ENCODE measurements around the gene RAPGEFL1. TPM values are rescaled to one million over a fixed set of nuclear protein-coding genes. Genes with fewer than 3 reads are reported as not detected.

The RAPGEFL1 gene, protein sequence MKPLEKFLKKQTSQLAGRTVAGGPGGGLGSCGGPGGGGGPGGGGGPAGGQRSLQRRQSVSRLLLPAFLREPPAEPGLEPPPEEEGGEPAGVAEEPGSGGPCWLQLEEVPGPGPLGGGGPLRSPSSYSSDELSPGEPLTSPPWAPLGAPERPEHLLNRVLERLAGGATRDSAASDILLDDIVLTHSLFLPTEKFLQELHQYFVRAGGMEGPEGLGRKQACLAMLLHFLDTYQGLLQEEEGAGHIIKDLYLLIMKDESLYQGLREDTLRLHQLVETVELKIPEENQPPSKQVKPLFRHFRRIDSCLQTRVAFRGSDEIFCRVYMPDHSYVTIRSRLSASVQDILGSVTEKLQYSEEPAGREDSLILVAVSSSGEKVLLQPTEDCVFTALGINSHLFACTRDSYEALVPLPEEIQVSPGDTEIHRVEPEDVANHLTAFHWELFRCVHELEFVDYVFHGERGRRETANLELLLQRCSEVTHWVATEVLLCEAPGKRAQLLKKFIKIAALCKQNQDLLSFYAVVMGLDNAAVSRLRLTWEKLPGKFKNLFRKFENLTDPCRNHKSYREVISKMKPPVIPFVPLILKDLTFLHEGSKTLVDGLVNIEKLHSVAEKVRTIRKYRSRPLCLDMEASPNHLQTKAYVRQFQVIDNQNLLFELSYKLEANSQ
- 1 to 10 TPM; 1.5 to 5.4 (median 2.9) TPM for total RNA-seq

DNA sequence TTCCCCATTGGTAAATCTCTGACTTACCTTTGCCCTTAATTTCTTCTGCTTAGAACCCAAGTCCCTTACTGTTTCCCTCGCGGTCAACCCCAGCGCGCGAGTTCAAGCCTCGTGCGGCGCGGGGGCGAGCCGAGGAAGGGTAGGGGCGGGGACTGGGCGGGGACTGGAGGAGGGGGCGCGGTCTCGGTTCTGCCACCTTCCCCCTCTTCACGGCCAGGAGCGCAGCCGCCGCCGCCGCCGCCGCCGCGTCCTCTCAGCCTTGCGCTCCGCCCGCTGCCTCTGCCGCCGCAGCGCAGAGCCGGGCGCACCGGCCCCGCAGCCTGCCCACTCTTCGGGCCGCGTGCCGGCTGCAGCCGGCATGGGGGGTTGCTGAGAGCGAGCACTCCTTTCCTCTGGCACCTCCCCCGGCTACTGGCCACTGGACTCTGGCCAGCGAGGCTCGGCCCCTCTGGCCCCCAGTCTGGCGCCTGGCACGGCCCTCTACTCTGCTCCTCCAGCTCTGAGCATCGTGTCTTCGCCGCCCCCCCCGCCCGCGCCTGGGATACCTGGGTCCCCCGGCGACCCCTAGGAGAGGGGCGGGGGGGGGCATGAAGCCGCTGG lies at the start of gene RAPGEFL1:
RAPGEFL1 (plus strand) TSS at position 196 of the 600 bp plus-strand sequence; CDS start at position 588, 392 bp downstream.
- Histone ChIP-seq H3K9me3 (no peaks in the 10 kb centered on the region), H3K4me3 (peak within 1 kb of the TSS; percentile 58 to 68 (median 61)), H3K27me3 (no peaks in the 10 kb centered on the region), H3K27ac (replicated peaks in 1 of 4) (peak within 1 kb of the TSS in 1 of 4 donors; percentile 40), H3K4me1 (peaks cover 16 to 25% (median 21%) of the 10 kb centered on the region in 4 donors), H3K36me3 (peaks cover 8 to 46% (median 31%) of the 10 kb centered on the region in 4 donors)
- DNase-seq (ENCODE audit: extremely low spot score), result peak; percentile 94
- WGBS, result 3% methylated on average over 16 of the region's 57 CpGs
- TF ChIP-seq EP300 (IDR thresholded peaks at IDR 0.05) (no peak), POLR2A (IDR thresholded peaks at IDR 0.05; ENCODE audit: low read depth) (no peak), POLR2AphosphoS5 (IDR thresholded peaks at IDR 0.05) (no peak)
- TF ChIP-seq, protein P1, sequence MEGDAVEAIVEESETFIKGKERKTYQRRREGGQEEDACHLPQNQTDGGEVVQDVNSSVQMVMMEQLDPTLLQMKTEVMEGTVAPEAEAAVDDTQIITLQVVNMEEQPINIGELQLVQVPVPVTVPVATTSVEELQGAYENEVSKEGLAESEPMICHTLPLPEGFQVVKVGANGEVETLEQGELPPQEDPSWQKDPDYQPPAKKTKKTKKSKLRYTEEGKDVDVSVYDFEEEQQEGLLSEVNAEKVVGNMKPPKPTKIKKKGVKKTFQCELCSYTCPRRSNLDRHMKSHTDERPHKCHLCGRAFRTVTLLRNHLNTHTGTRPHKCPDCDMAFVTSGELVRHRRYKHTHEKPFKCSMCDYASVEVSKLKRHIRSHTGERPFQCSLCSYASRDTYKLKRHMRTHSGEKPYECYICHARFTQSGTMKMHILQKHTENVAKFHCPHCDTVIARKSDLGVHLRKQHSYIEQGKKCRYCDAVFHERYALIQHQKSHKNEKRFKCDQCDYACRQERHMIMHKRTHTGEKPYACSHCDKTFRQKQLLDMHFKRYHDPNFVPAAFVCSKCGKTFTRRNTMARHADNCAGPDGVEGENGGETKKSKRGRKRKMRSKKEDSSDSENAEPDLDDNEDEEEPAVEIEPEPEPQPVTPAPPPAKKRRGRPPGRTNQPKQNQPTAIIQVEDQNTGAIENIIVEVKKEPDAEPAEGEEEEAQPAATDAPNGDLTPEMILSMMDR (IDR thresholded peaks at IDR 0.05), result no peak
- intact Hi-C loops (cut with DNase I), result no loop called here

DNA sequence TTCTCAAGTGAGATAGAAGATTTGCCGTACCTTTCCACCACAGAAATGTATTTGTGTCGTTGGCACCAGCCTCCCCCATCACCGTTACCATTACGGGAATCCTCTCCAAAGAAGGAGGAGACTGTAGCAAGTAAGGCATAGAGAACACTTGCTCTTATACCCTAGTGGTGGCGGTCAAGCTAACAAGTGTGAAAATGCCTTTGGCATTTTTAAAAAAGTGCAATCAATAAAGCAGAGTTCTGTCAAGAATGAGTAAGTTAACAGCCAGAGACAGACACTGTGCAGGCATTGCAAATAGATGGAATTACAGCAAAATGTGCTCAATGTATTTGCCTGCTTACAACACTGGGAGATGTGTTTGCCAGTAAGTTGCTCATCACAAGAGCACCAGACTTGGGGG lies 47.8 kb upstream of the RAPGEFL1 start:
- peaks cover 4 to 26% (median 19%) of the 10 kb centered on the region in 4 donors for H3K4me1 ChIP-seq
- TF ChIP-seq POLR2A (IDR thresholded peaks at IDR 0.05; ENCODE audit: low read depth) (no peak), EP300 (IDR thresholded peaks at IDR 0.05) (no peak), POLR2AphosphoS5 (IDR thresholded peaks at IDR 0.05) (no peak)
- TF ChIP-seq, protein P1 (IDR thresholded peaks at IDR 0.05), result no peak
- peaks cover 74 to 88% (median 87%) of the 10 kb centered on the region in 4 donors for H3K36me3 ChIP-seq
- H3K4me3 ChIP-seq, result no peak overlapping the region
- intact Hi-C loops (cut with DNase I), result no loop called here
- WGBS, result 78% methylated on average over 5 of the region's 5 CpGs
- no peak for DNase-seq (ENCODE audit: extremely low spot score)
- H3K27ac ChIP-seq (replicated peaks in 1 of 4), result no peak overlapping the region
- H3K27me3 ChIP-seq, result no peaks in the 10 kb centered on the region
- no peaks in the 10 kb centered on the region for H3K9me3 ChIP-seq

DNA sequence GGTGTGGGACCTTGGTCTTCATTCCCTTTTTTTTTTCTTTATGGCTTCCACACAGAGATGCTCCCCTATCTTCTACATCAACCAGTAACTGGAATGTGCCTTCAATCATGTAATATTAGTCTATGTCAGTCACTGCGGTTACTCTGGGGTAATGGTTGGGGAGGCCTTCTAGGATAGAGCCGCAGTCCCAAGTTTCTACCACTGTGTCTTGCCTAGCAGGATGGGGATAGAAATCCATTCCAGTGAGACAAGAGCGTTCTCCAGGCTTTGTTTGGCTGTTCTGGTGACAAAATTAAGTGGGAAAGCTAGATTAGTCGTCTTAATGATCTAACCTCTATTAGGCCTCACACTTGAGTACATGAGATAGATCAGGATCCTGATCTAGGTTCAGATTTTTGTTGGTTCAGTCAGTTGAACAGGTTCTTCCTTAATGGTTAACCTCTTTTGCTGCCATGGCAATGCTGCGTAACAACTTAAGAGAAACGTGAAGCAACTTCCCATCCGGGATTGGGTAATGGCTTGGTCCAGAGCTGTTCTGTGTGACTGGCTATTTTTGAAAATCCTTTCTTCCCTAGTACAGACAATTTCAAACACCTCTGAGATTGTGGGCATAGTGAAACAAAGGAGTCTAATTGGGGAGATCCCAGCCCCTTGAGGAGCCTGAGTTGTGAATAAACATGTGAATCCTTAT lies 46.8 kb upstream of the RAPGEFL1 start:
- no peak overlapping the region for H3K4me3 ChIP-seq
- 78% methylated on average over 7 of the region's 7 CpGs for WGBS
- DNase-seq (ENCODE audit: extremely low spot score), result no peak
- H3K9me3 ChIP-seq, result no peaks in the 10 kb centered on the region
- peaks cover 82 to 98% (median 97%) of the 10 kb centered on the region in 4 donors for H3K36me3 ChIP-seq
- peak overlapping the region in 2 of 4 donors; percentile 20 to 55 for H3K27ac ChIP-seq (replicated peaks in 1 of 4)
- H3K27me3 ChIP-seq, result no peaks in the 10 kb centered on the region
- intact Hi-C loops (cut with DNase I), result no loop called here
- no peak for TF ChIP-seq EP300 (IDR thresholded peaks at IDR 0.05)
- H3K4me1 ChIP-seq, result peaks cover 0 to 16% (median 9%) of the 10 kb centered on the region in 4 donors

DNA sequence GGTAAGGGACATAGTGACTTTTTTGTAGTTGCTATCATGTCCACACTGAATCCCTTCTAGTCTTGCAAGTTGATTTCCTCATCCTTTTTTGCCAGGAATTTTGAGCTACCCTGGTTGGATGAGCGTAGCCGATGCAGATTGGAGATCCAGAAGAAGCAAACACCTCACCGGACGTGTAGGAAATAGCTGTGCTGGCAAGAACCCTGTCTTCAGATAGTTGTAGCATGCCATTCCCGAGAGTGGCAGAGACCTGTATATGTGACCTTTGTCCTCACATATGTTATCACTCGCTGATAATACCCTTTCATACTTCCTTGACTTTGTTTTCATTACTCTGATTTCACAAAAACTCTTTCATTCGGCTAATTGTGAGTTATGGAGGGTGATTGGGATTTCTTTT lies 43.1 kb upstream of the RAPGEFL1 start:
- H3K27ac ChIP-seq (replicated peaks in 1 of 4), result peak overlapping the region in 2 of 4 donors; percentile 2 to 44

More for the DNA sequence above, 43.1 kb upstream of the RAPGEFL1 start:
- intact Hi-C loops (cut with DNase I), result no loop called here
- Histone ChIP-seq H3K4me3 (no peak overlapping the region), H3K4me1 (peaks cover 5 to 15% (median 11%) of the 10 kb centered on the region in 4 donors), H3K9me3 (no peaks in the 10 kb centered on the region), H3K36me3 (peaks cover 63 to 84% (median 79%) of the 10 kb centered on the region in 4 donors), H3K27me3 (no peaks in the 10 kb centered on the region)
- TF ChIP-seq POLR2AphosphoS5 (IDR thresholded peaks at IDR 0.05), result no peak
- no peak for TF ChIP-seq EP300 (IDR thresholded peaks at IDR 0.05)
- TF ChIP-seq, protein P1 (IDR thresholded peaks at IDR 0.05), result no peak
- no peak for TF ChIP-seq POLR2A (IDR thresholded peaks at IDR 0.05; ENCODE audit: low read depth)
- no peak for DNase-seq (ENCODE audit: extremely low spot score)
- WGBS, result 69% methylated on average over 7 of the region's 7 CpGs
